B cell (primary cell): Measurements from ENCODE around the gene CAMK1D. TPM values are rescaled to one million over a fixed set of nuclear protein-coding genes. Genes with fewer than 3 reads are reported as not detected.

Experiments used
- ATAC-seq: fragments of 200-7000 bp; cut with Tn5 transposase; one replicate; pipeline ENCODE4 v1.10.0; 2021; ENCODE audit warnings: low read depth, mild to moderate bottlenecking, moderate number of reproducible peaks, moderate library complexity
- CTCF ChIA-PET: fragments of 350-600 bp; sonication (Branson Sonifier 250); formaldehyde crosslinking; loops from one replicate; lab custom pipeline; 2021; ENCODE audit warnings: antibody characterized with exemption, inconsistent platforms; lab: Charles Lee
- POLR2A ChIA-PET: fragments of 350-600 bp; sonication (Branson Sonifier 250); formaldehyde crosslinking; loops from one replicate; lab custom pipeline; 2021; ENCODE audit warnings: antibody characterized with exemption; lab: Charles Lee
- DNase-seq: peaks from one replicate; pipeline ENCODE4 v3.0.0; 2013
- H2AFZ ChIP-seq: 2 replicates; pipeline ENCODE4 v1.6.1; 2012; ENCODE audit warnings: mild to moderate bottlenecking, low read depth, low read length; ENCODE audit not compliant: insufficient read depth, poor library complexity, severe bottlenecking
- H3K27ac ChIP-seq, 2 donors: 1 replicate in 1 of 2; 2 replicates in 1 of 2; pipeline ENCODE4 v1.5.1; 2012 to 2013; ENCODE audit warnings: low read length in 2 of 2, mild to moderate bottlenecking in 2 of 2, moderate library complexity in 1 of 2
- H3K27me3 ChIP-seq, 4 experiments: fragments of 200-600 bp in 1 of 4; sonication (generic) in 1 of 4; replicated peaks in 1 of 4; 1 replicate in 2 of 4; 2 replicates in 2 of 4; pipeline versions ENCODE4 v1.6.1 to v1.7.0; 2013 to 2016; ENCODE audit warnings: low read length in 3 of 4, mild to moderate bottlenecking in 2 of 4, mixed read lengths in 1 of 4, moderate library complexity in 1 of 4; ENCODE audit not compliant: insufficient read depth in 4 of 4, control insufficient read depth in 3 of 4; ENCODE audit errors: control extremely low read depth in 1 of 4
- H3K36me3 ChIP-seq, 2 experiments: replicated peaks in 1 of 2; 1 replicate in 1 of 2; 2 replicates in 1 of 2; pipeline versions ENCODE4 v1.6.1 to v1.7.1; 2013; ENCODE audit warnings: low read length in 1 of 2; ENCODE audit not compliant: insufficient read depth in 2 of 2, control insufficient read depth in 1 of 2; ENCODE audit errors: control extremely low read depth in 1 of 2, extremely low read depth in 1 of 2
- H3K4me1 ChIP-seq, 2 donors: fragments of 200-600 bp in 1 of 2; sonication (generic) in 1 of 2; 1 replicate in 1 of 2; 2 replicates in 1 of 2; pipeline versions ENCODE4 v1.5.1 to v1.6.1; 2013 to 2017; ENCODE audit warnings: low read length in 2 of 2; ENCODE audit not compliant: control insufficient read depth in 2 of 2, insufficient read depth in 2 of 2
- H3K4me2 ChIP-seq: replicated peaks from 2 replicates; pipeline ENCODE3; 2012; ENCODE audit warnings: mild to moderate bottlenecking, low read depth, low read length; ENCODE audit not compliant: poor library complexity, severe bottlenecking
- H3K4me3 ChIP-seq, 5 experiments: fragments of 200-600 bp in 1 of 5; sonication (generic) in 1 of 5; 1 replicate in 3 of 5; 2 replicates in 2 of 5; pipeline versions ENCODE4 v1.5.1 to v1.7.0; 2011 to 2016; ENCODE audit warnings: low read length in 4 of 5, mild to moderate bottlenecking in 4 of 5, low read depth in 2 of 5, control low read depth in 1 of 5, moderate library complexity in 1 of 5; ENCODE audit not compliant: insufficient read depth in 1 of 5; ENCODE audit errors: control extremely low read depth in 1 of 5, extremely low read depth in 1 of 5
- H3K79me2 ChIP-seq: fragments of 200-600 bp; sonication (generic); one replicate; pipeline ENCODE4 v1.6.0; 2016; ENCODE audit warnings: low read length; ENCODE audit not compliant: control insufficient read depth, insufficient read depth
- H3K9ac ChIP-seq: fragments of 200-600 bp; sonication (generic); 2 replicates; pipeline ENCODE4 v1.6.1; 2017; ENCODE audit warnings: mild to moderate bottlenecking, low read length, moderate library complexity
- H3K9me3 ChIP-seq, 3 donors: one replicate each; pipeline versions ENCODE4 v1.6.1 to v1.7.1; 2013; ENCODE audit warnings: low read length in 2 of 3; ENCODE audit not compliant: control insufficient read depth in 2 of 3, insufficient read depth in 1 of 3; ENCODE audit errors: control extremely low read depth in 1 of 3
- H4K20me1 ChIP-seq: 2 replicates; pipeline ENCODE4 v1.6.0; 2012; ENCODE audit warnings: mild to moderate bottlenecking, low read length; ENCODE audit not compliant: insufficient read depth, control insufficient read depth, poor library complexity, severe bottlenecking
- H3K27ac Mint-ChIP-seq: one replicate; pipeline ENCODE4 v1.8.0; 2021; ENCODE audit warnings: mixed read lengths
- H3K27me3 Mint-ChIP-seq: one replicate; pipeline ENCODE4 v1.8.0; 2021; ENCODE audit warnings: mixed read lengths
- H3K4me1 Mint-ChIP-seq: one replicate; pipeline ENCODE4 v1.8.0; 2021; ENCODE audit warnings: mixed read lengths
- H3K4me3 Mint-ChIP-seq: one replicate; pipeline ENCODE4 v1.8.0; 2021; ENCODE audit warnings: mixed read lengths
- H3K9me3 Mint-ChIP-seq: one replicate; pipeline ENCODE4 v1.8.0; 2022; ENCODE audit warnings: mixed read lengths; ENCODE audit not compliant: insufficient read depth
- CTCF ChIP-seq: fragments of 200-600 bp; IDR thresholded peaks from one replicate; pipeline ENCODE4 v1.8.0; 2022; ENCODE audit warnings: antibody characterized with exemption, mild to moderate bottlenecking
- EZH2 ChIP-seq: IDR thresholded peaks from 2 replicates; pipeline ENCODE4 v1.6.1; 2012; ENCODE audit warnings: borderline replicate concordance, low read depth, mild to moderate bottlenecking, moderate library complexity, low read length; ENCODE audit not compliant: insufficient read depth, poor library complexity, severe bottlenecking
- WGBS: methylation state at CpG from one replicate; pipeline ENCODE4 v1.1.5; 2013; ENCODE audit warnings: missing lambda C conversion rate; ENCODE audit not compliant: insufficient coverage; 5-methylcytosine and 5-hydroxymethylcytosine counted together
- intact Hi-C: fragments of 100-400 bp; cut with micrococcal nuclease; formaldehyde crosslinking; loops from one replicate; pipeline ENCODE4 v1.10.0; 2022
- polyA plus RNA-seq: library from polyadenylated mRNA; depleted of rRNA; stranded (reverse); fragments of >200 nt; gene quantifications from 2 replicates; pipeline ENCODE4 v1.2.3, GENCODE V29; 2012
- total RNA-seq, 2 donors: library from RNA; stranded (reverse); fragments of 120-200 nt in 1 of 2; gene quantifications; 1 replicate in 1 of 2; 2 replicates in 1 of 2; pipeline versions ENCODE4 v1.2.3 to v1.2.4, GENCODE V29; 2013 to 2022

Gene CAMK1D
- total and polyA plus RNA-seq, 2 donors (not counting 1 experiment from before 2014, with no cell fraction given), result 34.1 to 69.7 TPM

- Histone ChIP-seq H3K27me3 (no peaks in the 10 kb centered on the region), H3K36me3 (peaks cover 0 to 5% of the 10 kb centered on the region in 2 experiments), H3K4me2 (no peak overlapping the region), H3K27ac (no peak overlapping the region), H2AFZ (no peak overlapping the region), H3K79me2 (peaks cover 100% of the 10 kb centered on the region), H3K9me3 (no peaks in the 10 kb centered on the region), H3K4me1 (peaks cover 8 to 11% of the 10 kb centered on the region in 2 donors), H3K9ac (no peak overlapping the region), H3K4me3 (no peak overlapping the region), H4K20me1 (peaks cover 89% of the 10 kb centered on the region)
- Mint-ChIP-seq H3K27me3 (no peaks in the 10 kb centered on the region), H3K27ac (no peak overlapping the region), H3K9me3 (no peaks in the 10 kb centered on the region), H3K4me1 (peaks cover 66% of the 10 kb centered on the region), H3K4me3 (no peak overlapping the region)
- DNase-seq (no peak), ATAC-seq (no peak)
- ChIA-PET CTCF (interaction anchor here (1.0 kb wide), 1 partner anchor 13 kb away, joined by 4 read pairs; no protein-coding TSS in a partner anchor), POLR2A (no interaction called here)
- no peak for TF ChIP-seq EZH2
- no peak for TF ChIP-seq CTCF
- intact Hi-C loops, result no loop called here
- 84% methylated on average over 17 of the region's 17 CpGs for WGBS
Observed at GRCh38 chr10:12466704-12467305, 117.5 kb downstream of the CAMK1D start.

DNA sequence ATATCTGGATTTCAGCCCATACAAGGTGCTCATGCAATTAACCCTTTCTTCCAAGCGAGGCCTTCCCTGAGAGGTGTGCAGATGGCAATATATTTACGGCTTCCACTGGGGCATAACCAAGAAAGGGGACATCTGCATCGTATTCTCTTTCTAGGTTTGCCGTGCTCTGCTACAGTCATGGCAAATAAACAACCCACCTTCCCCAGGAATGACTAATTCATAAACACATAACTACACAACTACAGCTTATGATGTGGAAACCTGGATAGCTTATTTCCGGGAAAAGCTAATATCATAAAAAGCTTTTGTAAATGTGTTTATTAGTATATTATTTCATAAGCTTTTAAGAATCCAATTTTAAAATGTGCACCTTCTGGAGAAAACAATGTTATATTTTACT, 120.0 kb downstream of the CAMK1D start:
- H3K27ac Mint-ChIP-seq, result peak overlapping the region; percentile 20
- H3K9me3 ChIP-seq, result no peaks in the 10 kb centered on the region
- peaks cover 60% of the 10 kb centered on the region for H3K4me1 Mint-ChIP-seq
- H3K9me3 Mint-ChIP-seq, result no peaks in the 10 kb centered on the region
- peaks cover 90% of the 10 kb centered on the region for H4K20me1 ChIP-seq
- DNase-seq (no peak), ATAC-seq (no peak)
- WGBS, result no CpG with 5 or more reads among the region's 5 CpGs
- no peak overlapping the region for H3K4me3 Mint-ChIP-seq
- H3K36me3 ChIP-seq, result peaks cover 0 to 5% of the 10 kb centered on the region in 2 experiments
- H3K4me1 ChIP-seq, result peaks cover 3 to 6% of the 10 kb centered on the region in 2 donors
- no peak overlapping the region for H3K4me3 ChIP-seq
- no peak overlapping the region for H3K4me2 ChIP-seq
- H3K79me2 ChIP-seq, result peaks cover 100% of the 10 kb centered on the region
- CTCF ChIA-PET, result interaction anchor here (1.4 kb wide), 1 partner anchor 187 kb away, joined by 3 read pairs; no protein-coding TSS in a partner anchor
- TF ChIP-seq EZH2, result no peak
- no peak for TF ChIP-seq CTCF
- no peak overlapping the region for H3K27ac ChIP-seq
- intact Hi-C loops, result no loop called here
- no peak overlapping the region for H2AFZ ChIP-seq
- POLR2A ChIA-PET, result no interaction called here
- no peak overlapping the region for H3K9ac ChIP-seq
- no peaks in the 10 kb centered on the region for H3K27me3 ChIP-seq
- H3K27me3 Mint-ChIP-seq, result no peaks in the 10 kb centered on the region
